HepG2 (cell line): ENCODE results near the gene DSN1. TPM values are rescaled to one million over a fixed set of nuclear protein-coding genes. Genes with fewer than 3 reads are reported as not detected.

Experiments
- CBX2 ChIP-seq, 2 experiments: fragments of 200-600 bp in 1 of 2; sonication (generic); formaldehyde crosslinking in 1 of 2; IDR thresholded peaks; 2 replicates each; pipeline versions ENCODE4 v1.7.0 to v1.8.1; 2018 to 2022; ENCODE audit warnings: low read depth in 2 of 2, low read length in 1 of 2, mild to moderate bottlenecking in 1 of 2, missing genetic modification reagents in 1 of 2
- FOSL1 ChIP-seq: sonication (generic); formaldehyde crosslinking; IDR thresholded peaks from 2 replicates; pipeline ENCODE4 v1.9.0; 2021; ENCODE audit warnings: missing genetic modification reagents, borderline replicate concordance
- FOXP1 ChIP-seq, 2 experiments: fragments of 450-650 bp in 1 of 2; IDR thresholded peaks; 2 replicates each; pipeline ENCODE4 v1.6.1; 2017 to 2018; ENCODE audit warnings: antibody characterized with exemption in 1 of 2
- HNRNPK ChIP-seq: fragments of 200-400 bp; formaldehyde crosslinking; IDR thresholded peaks from 2 replicates; pipeline ENCODE4 v1.6.1; 2018; ENCODE audit warnings: low read length, low read depth, moderate library complexity, mild to moderate bottlenecking; ENCODE audit not compliant: poor library complexity, severe bottlenecking
- KLF13 ChIP-seq: sonication (generic); formaldehyde crosslinking; IDR thresholded peaks from 2 replicates; pipeline ENCODE4 v1.4.0; 2020; ENCODE audit warnings: mild to moderate bottlenecking, missing genetic modification reagents
- KMT2B ChIP-seq: IDR thresholded peaks from 2 replicates; pipeline ENCODE4 v1.6.1; 2016; ENCODE audit warnings: missing genetic modification reagents, missing compliant biosample characterization
- PLRG1 ChIP-seq: fragments of 450-650 bp; conservative IDR thresholded peaks from 2 replicates; pipeline ENCODE4 v1.6.1; 2016
- POLR2AphosphoS5 ChIP-seq: IDR thresholded peaks from 2 replicates; pipeline ENCODE4 v1.6.1; 2012; ENCODE audit warnings: low read depth, low read length
- RBAK ChIP-seq: sonication (generic); formaldehyde crosslinking; IDR thresholded peaks from 2 replicates; pipeline ENCODE4 v1.5.1; 2020; ENCODE audit warnings: mild to moderate bottlenecking, missing genetic modification reagents
- SMC3 ChIP-seq: IDR thresholded peaks from 2 replicates; pipeline ENCODE4 v1.6.1; 2011; ENCODE audit warnings: low read length, improper control_type of control experiment
- TBL1XR1 ChIP-seq: fragments of 150-350 bp; IDR thresholded peaks from 2 replicates; pipeline ENCODE4 v1.6.1; 2014; ENCODE audit warnings: borderline replicate concordance, low read length; ENCODE audit not compliant: partially characterized antibody
- TCF7 ChIP-seq: sonication (generic); IDR thresholded peaks from 2 replicates; pipeline ENCODE4 v1.6.1; 2016; ENCODE audit warnings: antibody characterized with exemption, low read depth
- TSC22D2 ChIP-seq: sonication (generic); formaldehyde crosslinking; IDR thresholded peaks from 2 replicates; pipeline ENCODE4 v1.5.1; 2020; ENCODE audit warnings: missing genetic modification reagents, mild to moderate bottlenecking, borderline replicate concordance
- ZNF121 ChIP-seq: sonication (generic); formaldehyde crosslinking; IDR thresholded peaks from 2 replicates; pipeline ENCODE4 v1.5.0; 2020; ENCODE audit warnings: mild to moderate bottlenecking, missing genetic modification reagents
- ZNF33B ChIP-seq: sonication (generic); formaldehyde crosslinking; IDR thresholded peaks from 2 replicates; pipeline ENCODE4 v1.5.1; 2020; ENCODE audit warnings: mild to moderate bottlenecking, missing genetic modification reagents
- ZNF614 ChIP-seq: IDR thresholded peaks from 2 replicates; pipeline ENCODE4 v1.6.1; 2018; ENCODE audit warnings: missing biosample characterization, missing genetic modification reagents, inconsistent platforms, borderline replicate concordance
- ZNF703 ChIP-seq: sonication (generic); formaldehyde crosslinking; IDR thresholded peaks from 2 replicates; pipeline ENCODE4 v1.5.1; 2020; ENCODE audit warnings: missing genetic modification reagents, mild to moderate bottlenecking, moderate library complexity, borderline replicate concordance
- polyA plus RNA-seq, 8 experiments: library from polyadenylated mRNA; depleted of rRNA in 3 of 8; stranded (reverse) in 7 of 8; unstranded in 1 of 8; fragments of >200 nt; fragmentation: Illumina TruSeq in 4 of 8; extraction: Trizol in 4 of 8; gene quantifications; 2 replicates each; pipeline versions ENCODE4 v1.2.1 to v1.2.3, GENCODE V29; 2011 to 2016; ENCODE audit warnings: low read depth in 4 of 8, missing spikeins in 1 of 8, mixed read lengths in 1 of 8; ENCODE audit not compliant: insufficient read depth in 1 of 8
- total RNA-seq, 5 experiments: library from RNA; depleted of rRNA; stranded (reverse); fragments of >200 nt; fragmentation: Illumina TruSeq; extraction: Trizol; gene quantifications; 2 replicates each; pipeline ENCODE4 v1.2.3, GENCODE V29; 2016; ENCODE audit warnings: low read depth in 1 of 5
- TF ChIP-seq, protein P1 (sequence below): sonication (generic); formaldehyde crosslinking; IDR thresholded peaks from 2 replicates; pipeline ENCODE4 v1.4.0; 2020; ENCODE audit warnings: missing genetic modification reagents
- TF ChIP-seq, protein P2 (sequence below): sonication (generic); formaldehyde crosslinking; IDR thresholded peaks from 2 replicates; pipeline ENCODE4 v1.8.0; 2022; ENCODE audit warnings: missing genetic modification reagents, mild to moderate bottlenecking, moderate library complexity, borderline replicate concordance
- TF ChIP-seq, protein P3 (sequence below): sonication (generic); formaldehyde crosslinking; IDR thresholded peaks from 2 replicates; pipeline ENCODE4 v1.4.0; 2020; ENCODE audit warnings: missing genetic modification reagents; ENCODE audit errors: not compliant biosample characterization
- TF ChIP-seq, protein P4 (sequence below): IDR thresholded peaks from 2 replicates; pipeline ENCODE4 v1.6.1; 2016
- TF ChIP-seq, protein P5 (sequence below): sonication (generic); formaldehyde crosslinking; IDR thresholded peaks from 2 replicates; pipeline ENCODE4 v1.4.0; 2020; ENCODE audit warnings: low read depth, mild to moderate bottlenecking, missing genetic modification reagents

The DSN1 gene
- total and polyA plus RNA-seq, 2 of the 13 experiments (the other 11 are each of a cell fraction or from before 2014, with no cell fraction given) = 18.7 to 53.7 TPM

DNA sequence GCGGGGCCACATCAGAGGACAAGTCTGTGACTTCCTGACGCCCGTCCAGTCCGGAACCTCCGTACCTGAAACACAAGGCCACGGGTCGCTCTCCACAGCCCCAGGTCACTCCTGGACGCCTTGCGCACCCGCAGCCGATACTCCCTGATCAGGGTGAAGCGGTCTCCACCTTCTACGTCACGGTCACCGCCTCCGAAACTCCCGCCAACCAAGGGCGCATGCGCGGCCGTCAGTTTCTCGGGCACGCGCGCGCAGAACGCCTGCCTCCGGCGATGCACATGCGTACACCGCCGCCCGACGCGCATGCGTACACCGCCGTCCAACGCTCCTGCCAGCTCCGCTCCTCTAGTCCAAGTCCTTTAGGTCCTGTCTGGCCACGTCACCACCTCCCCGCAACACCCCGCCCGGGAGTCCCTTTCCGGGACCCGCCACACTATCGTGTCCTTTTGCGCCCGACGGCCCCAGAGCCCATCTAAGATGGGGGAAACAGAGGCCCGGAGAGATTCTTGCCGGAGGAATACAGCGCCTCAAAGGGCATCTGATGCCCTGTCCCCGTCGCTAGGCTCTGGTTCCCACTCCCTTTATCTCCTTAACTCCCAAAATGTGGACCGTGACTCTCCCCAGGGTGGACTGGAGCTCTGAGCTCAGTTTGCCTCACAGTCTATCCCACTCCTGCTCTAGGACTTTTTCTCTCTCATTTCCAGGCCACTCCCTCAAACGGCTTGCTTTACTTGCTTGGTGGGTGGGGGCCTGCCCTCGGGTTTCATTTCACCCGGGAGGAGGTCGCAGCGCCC lies at the start of gene DSN1 (continued):
- TF ChIP-seq, protein P1, sequence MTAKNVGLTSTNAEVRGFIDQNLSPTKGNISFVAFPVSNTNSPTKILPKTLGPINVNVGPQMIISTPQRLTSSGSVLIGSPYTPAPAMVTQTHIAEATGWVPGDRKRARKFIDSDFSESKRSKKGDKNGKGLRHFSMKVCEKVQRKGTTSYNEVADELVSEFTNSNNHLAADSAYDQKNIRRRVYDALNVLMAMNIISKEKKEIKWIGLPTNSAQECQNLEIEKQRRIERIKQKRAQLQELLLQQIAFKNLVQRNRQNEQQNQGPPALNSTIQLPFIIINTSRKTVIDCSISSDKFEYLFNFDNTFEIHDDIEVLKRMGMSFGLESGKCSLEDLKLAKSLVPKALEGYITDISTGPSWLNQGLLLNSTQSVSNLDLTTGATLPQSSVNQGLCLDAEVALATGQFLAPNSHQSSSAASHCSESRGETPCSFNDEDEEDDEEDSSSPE (CRISPR knock-in tag) = peak; percentile 100
- TF ChIP-seq RBAK (CRISPR knock-in tag) = peak; percentile 65; the same call in 1 of the 2 replicates
- TF ChIP-seq, protein P2, sequence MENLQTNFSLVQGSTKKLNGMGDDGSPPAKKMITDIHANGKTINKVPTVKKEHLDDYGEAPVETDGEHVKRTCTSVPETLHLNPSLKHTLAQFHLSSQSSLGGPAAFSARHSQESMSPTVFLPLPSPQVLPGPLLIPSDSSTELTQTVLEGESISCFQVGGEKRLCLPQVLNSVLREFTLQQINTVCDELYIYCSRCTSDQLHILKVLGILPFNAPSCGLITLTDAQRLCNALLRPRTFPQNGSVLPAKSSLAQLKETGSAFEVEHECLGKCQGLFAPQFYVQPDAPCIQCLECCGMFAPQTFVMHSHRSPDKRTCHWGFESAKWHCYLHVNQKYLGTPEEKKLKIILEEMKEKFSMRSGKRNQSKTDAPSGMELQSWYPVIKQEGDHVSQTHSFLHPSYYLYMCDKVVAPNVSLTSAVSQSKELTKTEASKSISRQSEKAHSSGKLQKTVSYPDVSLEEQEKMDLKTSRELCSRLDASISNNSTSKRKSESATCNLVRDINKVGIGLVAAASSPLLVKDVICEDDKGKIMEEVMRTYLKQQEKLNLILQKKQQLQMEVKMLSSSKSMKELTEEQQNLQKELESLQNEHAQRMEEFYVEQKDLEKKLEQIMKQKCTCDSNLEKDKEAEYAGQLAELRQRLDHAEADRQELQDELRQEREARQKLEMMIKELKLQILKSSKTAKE (CRISPR knock-in tag) = 0 out of 2 replicates have a peak, but pooled peaks have one; percentile 28
- TF ChIP-seq HNRNPK = no peak
- no peak for TF ChIP-seq FOSL1
- TF ChIP-seq ZNF703 (CRISPR knock-in tag) = no peak
- TF ChIP-seq KMT2B (CRISPR knock-in tag) = peak; percentile 88
- no peak for TF ChIP-seq CBX2 (IDR thresholded peaks at IDR 0.05; ENCODE audit: low read depth, low read length)
- no peak for TF ChIP-seq CBX2 (CRISPR knock-in tag; IDR thresholded peaks at IDR 0.05; ENCODE audit: low read depth)
- TF ChIP-seq PLRG1 = no peak
- peak; percentile 51; the same call in 1 of the 2 replicates for TF ChIP-seq TSC22D2 (CRISPR knock-in tag)
- TF ChIP-seq, protein P3, sequence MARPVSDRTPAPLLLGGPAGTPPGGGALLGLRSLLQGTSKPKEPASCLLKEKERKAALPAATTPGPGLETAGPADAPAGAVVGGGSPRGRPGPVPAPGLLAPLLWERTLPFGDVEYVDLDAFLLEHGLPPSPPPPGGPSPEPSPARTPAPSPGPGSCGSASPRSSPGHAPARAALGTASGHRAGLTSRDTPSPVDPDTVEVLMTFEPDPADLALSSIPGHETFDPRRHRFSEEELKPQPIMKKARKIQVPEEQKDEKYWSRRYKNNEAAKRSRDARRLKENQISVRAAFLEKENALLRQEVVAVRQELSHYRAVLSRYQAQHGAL (CRISPR knock-in tag) = no peak
- no peak for TF ChIP-seq FOXP1 (IDR thresholded peaks at IDR 0.05)
- no peak for TF ChIP-seq FOXP1 (CRISPR knock-in tag; IDR thresholded peaks at IDR 0.05)
- TF ChIP-seq, protein P4, sequence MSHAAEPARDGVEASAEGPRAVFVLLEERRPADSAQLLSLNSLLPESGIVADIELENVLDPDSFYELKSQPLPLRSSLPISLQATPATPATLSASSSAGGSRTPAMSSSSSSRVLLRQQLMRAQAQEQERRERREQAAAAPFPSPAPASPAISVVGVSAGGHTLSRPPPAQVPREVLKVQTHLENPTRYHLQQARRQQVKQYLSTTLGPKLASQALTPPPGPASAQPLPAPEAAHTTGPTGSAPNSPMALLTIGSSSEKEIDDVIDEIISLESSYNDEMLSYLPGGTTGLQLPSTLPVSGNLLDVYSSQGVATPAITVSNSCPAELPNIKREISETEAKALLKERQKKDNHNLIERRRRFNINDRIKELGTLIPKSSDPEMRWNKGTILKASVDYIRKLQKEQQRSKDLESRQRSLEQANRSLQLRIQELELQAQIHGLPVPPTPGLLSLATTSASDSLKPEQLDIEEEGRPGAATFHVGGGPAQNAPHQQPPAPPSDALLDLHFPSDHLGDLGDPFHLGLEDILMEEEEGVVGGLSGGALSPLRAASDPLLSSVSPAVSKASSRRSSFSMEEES = peak; percentile 73
- peak; percentile 70 for TF ChIP-seq ZNF121
- 0 out of 2 replicates have a peak, but pooled peaks have one; percentile 66 for TF ChIP-seq ZNF33B (CRISPR knock-in tag)
- peak; percentile 95 for TF ChIP-seq POLR2AphosphoS5
- TF ChIP-seq, protein P5, sequence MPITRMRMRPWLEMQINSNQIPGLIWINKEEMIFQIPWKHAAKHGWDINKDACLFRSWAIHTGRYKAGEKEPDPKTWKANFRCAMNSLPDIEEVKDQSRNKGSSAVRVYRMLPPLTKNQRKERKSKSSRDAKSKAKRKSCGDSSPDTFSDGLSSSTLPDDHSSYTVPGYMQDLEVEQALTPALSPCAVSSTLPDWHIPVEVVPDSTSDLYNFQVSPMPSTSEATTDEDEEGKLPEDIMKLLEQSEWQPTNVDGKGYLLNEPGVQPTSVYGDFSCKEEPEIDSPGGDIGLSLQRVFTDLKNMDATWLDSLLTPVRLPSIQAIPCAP = no peak; the same call in 1 of the 2 replicates
- peak; percentile 46; the same call in 1 of the 2 replicates for TF ChIP-seq SMC3
- peak; percentile 66 for TF ChIP-seq TBL1XR1
- TF ChIP-seq TCF7 = no peak
- TF ChIP-seq KLF13 (CRISPR knock-in tag) = no peak; the same call in 1 of the 2 replicates
- TF ChIP-seq ZNF614 = peak; percentile 75
